GM19468 (cell line): ENCODE data around the gene NUB1.

Experiments used
- ATAC-seq: cut with Tn5 transposase; IDR thresholded peaks from one replicate; pipeline ENCODE4 v1.9.1; 2021; ENCODE audit warnings: mild to moderate bottlenecking, moderate library complexity, moderate number of reproducible peaks; ENCODE audit not compliant: unreplicated experiment; ENCODE audit errors: extremely low read depth

NUB1 gene

GRCh38 chr7:151386301-151387160 is 44.9 kb downstream of the NUB1 start:
- no peak for ATAC-seq

- no peak for ATAC-seq
Measured at GRCh38 chr7:151387161-151388006, 45.8 kb downstream of the NUB1 start.

GRCh38 chr7:151388007-151388297 is 46.3 kb downstream of the NUB1 start:
- ATAC-seq: no peak

- no peak for ATAC-seq
Measured at GRCh38 chr7:151388430-151388829, 46.8 kb downstream of the NUB1 start.

- no peak for ATAC-seq
Measured at GRCh38 chr7:151389096-151389767, 47.6 kb downstream of the NUB1 start.

GRCh38 chr7:151389768-151390597 is 48.4 kb downstream of the NUB1 start:
- no peak for ATAC-seq

- no peak for ATAC-seq
Measured at GRCh38 chr7:151390598-151391357, 49.2 kb downstream of the NUB1 start.

- ATAC-seq: no peak
Measured at GRCh38 chr7:151391358-151391730, 49.7 kb downstream of the NUB1 start.

- ATAC-seq: no peak
Measured at GRCh38 chr7:151392002-151392401, 50.4 kb downstream of the NUB1 start.

- ATAC-seq: no peak
Measured at GRCh38 chr7:151392426-151392825, 50.8 kb downstream of the NUB1 start.

- ATAC-seq: no peak
Measured at GRCh38 chr7:151393031-151393977, 51.7 kb downstream of the NUB1 start.

GRCh38 chr7:151394076-151395035 is 52.7 kb downstream of the NUB1 start:
- ATAC-seq: no peak

- ATAC-seq: no peak
Measured at GRCh38 chr7:151395036-151395367, 53.4 kb downstream of the NUB1 start.

GRCh38 chr7:151396328-151396970 is 54.8 kb downstream of the NUB1 start:
- no peak for ATAC-seq

- no peak for ATAC-seq
Measured at GRCh38 chr7:151397026-151397425, 55.4 kb downstream of the NUB1 start.

- ATAC-seq: no peak
Measured at GRCh38 chr7:151398446-151399304, 57.1 kb downstream of the NUB1 start.
